Osteoblast (primary cell): ENCODE results near the gene LRCH4. TPM values are rescaled to one million over a fixed set of nuclear protein-coding genes. Genes with fewer than 3 reads are reported as not detected.

Source experiments
- DNase-seq: peaks from one replicate; pipeline ENCODE4 v3.0.0; 2011; ENCODE audit warnings: low spot score, mixed read lengths; ENCODE audit not compliant: insufficient read length; ENCODE audit errors: missing footprints
- H2AFZ ChIP-seq: 2 replicates; pipeline ENCODE4 v1.6.0; 2011; ENCODE audit warnings: mild to moderate bottlenecking, low read length
- H3K27ac ChIP-seq: 2 replicates; pipeline ENCODE4 v1.5.1; 2011; ENCODE audit warnings: mild to moderate bottlenecking, low read depth, low read length, moderate library complexity
- H3K27me3 ChIP-seq: 2 replicates; pipeline ENCODE4 v1.6.0; 2012; ENCODE audit warnings: mild to moderate bottlenecking, control low read depth, inconsistent platforms, low read length, moderate library complexity; ENCODE audit not compliant: insufficient read depth
- H3K36me3 ChIP-seq: 2 replicates; pipeline ENCODE4 v1.5.1; 2011; ENCODE audit warnings: mild to moderate bottlenecking, low read length, control low read depth, moderate library complexity; ENCODE audit not compliant: insufficient read depth
- H3K4me1 ChIP-seq: 2 replicates; pipeline ENCODE4 v1.5.1; 2011; ENCODE audit warnings: mild to moderate bottlenecking, low read length, control low read depth, moderate library complexity; ENCODE audit not compliant: insufficient read depth
- H3K4me2 ChIP-seq: 2 replicates; pipeline ENCODE4 v1.6.0; 2011; ENCODE audit warnings: mild to moderate bottlenecking, low read length; ENCODE audit not compliant: insufficient read depth
- H3K4me3 ChIP-seq: fragments of 200-600 bp; sonication (generic); 3 replicates; pipeline ENCODE4 v1.5.1; 2012; ENCODE audit warnings: mild to moderate bottlenecking, low read length, inconsistent platforms; ENCODE audit not compliant: insufficient read depth
- H3K79me2 ChIP-seq: 2 replicates; pipeline ENCODE4 v1.6.0; 2012; ENCODE audit warnings: mild to moderate bottlenecking, low read length, control low read depth, inconsistent platforms; ENCODE audit not compliant: insufficient read depth
- H3K9me3 ChIP-seq: 2 replicates; pipeline ENCODE4 v1.5.1; 2011; ENCODE audit warnings: low read depth, low read length, control low read depth
- H4K20me1 ChIP-seq: 2 replicates; pipeline ENCODE4 v1.6.0; 2012; ENCODE audit warnings: mild to moderate bottlenecking, low read length, control low read depth; ENCODE audit not compliant: insufficient read depth
- total RNA-seq: library from RNA; depleted of rRNA; stranded (reverse); fragments of >200 nt; gene quantifications from 2 replicates; pipeline ENCODE4 v1.2.3, GENCODE V29; 2012
- TF ChIP-seq, protein P1 (sequence below): IDR thresholded peaks from 2 replicates; pipeline ENCODE4 v1.5.1; 2011; ENCODE audit warnings: mild to moderate bottlenecking, low read depth, low read length, moderate library complexity; ENCODE audit errors: extremely low read depth

The LRCH4 gene
- total RNA-seq, 1 donor, result 14.5 TPM

GRCh38 chr7:100576384-100576993 is 9.4 kb downstream of the LRCH4 start:
- Histone ChIP-seq H4K20me1 (peaks cover 9% of the 10 kb centered on the region), H2AFZ (no peak overlapping the region), H3K4me1 (no peaks in the 10 kb centered on the region), H3K9me3 (no peaks in the 10 kb centered on the region), H3K36me3 (peaks cover 42% of the 10 kb centered on the region), H3K27me3 (no peaks in the 10 kb centered on the region), H3K79me2 (peaks cover 7% of the 10 kb centered on the region), H3K27ac (no peak overlapping the region), H3K4me3 (no peak overlapping the region), H3K4me2 (no peak overlapping the region)
- TF ChIP-seq, protein P1, sequence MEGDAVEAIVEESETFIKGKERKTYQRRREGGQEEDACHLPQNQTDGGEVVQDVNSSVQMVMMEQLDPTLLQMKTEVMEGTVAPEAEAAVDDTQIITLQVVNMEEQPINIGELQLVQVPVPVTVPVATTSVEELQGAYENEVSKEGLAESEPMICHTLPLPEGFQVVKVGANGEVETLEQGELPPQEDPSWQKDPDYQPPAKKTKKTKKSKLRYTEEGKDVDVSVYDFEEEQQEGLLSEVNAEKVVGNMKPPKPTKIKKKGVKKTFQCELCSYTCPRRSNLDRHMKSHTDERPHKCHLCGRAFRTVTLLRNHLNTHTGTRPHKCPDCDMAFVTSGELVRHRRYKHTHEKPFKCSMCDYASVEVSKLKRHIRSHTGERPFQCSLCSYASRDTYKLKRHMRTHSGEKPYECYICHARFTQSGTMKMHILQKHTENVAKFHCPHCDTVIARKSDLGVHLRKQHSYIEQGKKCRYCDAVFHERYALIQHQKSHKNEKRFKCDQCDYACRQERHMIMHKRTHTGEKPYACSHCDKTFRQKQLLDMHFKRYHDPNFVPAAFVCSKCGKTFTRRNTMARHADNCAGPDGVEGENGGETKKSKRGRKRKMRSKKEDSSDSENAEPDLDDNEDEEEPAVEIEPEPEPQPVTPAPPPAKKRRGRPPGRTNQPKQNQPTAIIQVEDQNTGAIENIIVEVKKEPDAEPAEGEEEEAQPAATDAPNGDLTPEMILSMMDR, result no peak
- peak; percentile 61 for DNase-seq

DNA sequence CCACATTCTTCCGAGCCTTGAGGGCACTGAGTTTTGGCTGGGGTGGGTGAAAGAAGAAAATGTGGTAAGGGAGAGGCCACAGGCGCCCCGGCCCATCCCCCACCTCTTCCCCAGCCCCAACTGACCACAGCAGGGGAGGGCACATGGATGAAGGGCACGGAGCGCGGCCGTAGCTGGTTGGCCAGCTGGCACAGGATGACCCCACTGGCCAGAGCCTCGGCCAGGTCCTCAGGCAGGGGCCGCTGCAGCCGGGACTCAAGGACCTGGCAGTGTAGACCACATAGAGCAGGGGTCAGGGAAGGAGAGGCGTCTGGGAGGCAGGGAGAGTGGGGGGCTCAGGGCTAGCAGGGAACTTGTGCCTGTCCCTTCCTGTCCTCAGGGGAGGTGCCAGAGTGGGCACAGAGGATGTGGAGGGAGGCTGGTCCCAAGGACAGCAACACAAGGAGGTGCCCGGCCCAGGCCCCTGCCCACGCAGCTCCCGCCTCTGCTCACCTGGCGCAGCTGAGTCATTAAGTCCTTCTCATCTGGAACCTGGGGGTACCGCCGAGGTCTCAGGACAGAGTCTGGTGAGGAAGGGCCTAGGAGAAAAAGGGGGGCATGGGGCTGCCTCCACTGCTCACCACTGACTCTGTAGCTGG is 10.1 kb downstream of the LRCH4 start:
- peaks cover 4% of the 10 kb centered on the region for H3K79me2 ChIP-seq
- H3K4me1 ChIP-seq, result no peaks in the 10 kb centered on the region
- DNase-seq, result peak; percentile 23
- peaks cover under 1% of the 10 kb centered on the region for H3K27me3 ChIP-seq
- no peak overlapping the region for H3K27ac ChIP-seq
- no peak overlapping the region for H2AFZ ChIP-seq
- TF ChIP-seq, protein P1, result no peak
- no peaks in the 10 kb centered on the region for H3K9me3 ChIP-seq
- peaks cover 36% of the 10 kb centered on the region for H3K36me3 ChIP-seq
- H3K4me2 ChIP-seq, result no peak overlapping the region
- H3K4me3 ChIP-seq, result no peak overlapping the region
- H4K20me1 ChIP-seq, result peaks cover 11% of the 10 kb centered on the region

DNA sequence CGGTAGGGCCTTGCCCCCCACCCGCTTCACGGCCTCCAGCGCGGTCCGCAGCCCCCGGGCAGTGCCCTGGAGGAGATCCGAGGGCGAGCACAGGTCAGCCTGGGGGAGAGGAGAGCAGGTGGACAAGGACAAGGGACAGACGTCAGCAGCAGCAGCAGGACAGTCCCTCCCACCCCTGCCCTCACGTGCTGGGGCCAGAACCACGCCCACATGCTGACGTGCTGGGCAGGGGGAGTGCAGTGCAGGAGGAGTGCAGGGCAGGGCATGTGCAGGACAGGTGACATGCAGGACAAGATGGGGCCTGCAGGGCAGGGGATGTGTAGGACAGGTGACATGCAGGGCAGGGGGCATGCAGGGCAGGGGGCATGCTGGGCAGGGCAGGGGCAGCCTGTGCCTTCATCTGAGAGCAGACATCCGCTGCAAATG is 10.7 kb downstream of the LRCH4 start:
- Histone ChIP-seq H3K79me2 (no peaks in the 10 kb centered on the region), H3K4me3 (no peak overlapping the region), H3K4me2 (no peak overlapping the region), H3K4me1 (no peaks in the 10 kb centered on the region), H4K20me1 (peaks cover 11% of the 10 kb centered on the region), H3K36me3 (peaks cover 29% of the 10 kb centered on the region), H2AFZ (no peak overlapping the region), H3K9me3 (no peaks in the 10 kb centered on the region), H3K27me3 (peaks cover 2% of the 10 kb centered on the region), H3K27ac (no peak overlapping the region)
- DNase-seq, result peak; percentile 58
- TF ChIP-seq, protein P1, result no peak

GRCh38 chr7:100574362-100575205 is 11.3 kb downstream of the LRCH4 start:
- no peak overlapping the region for H3K4me2 ChIP-seq
- H2AFZ ChIP-seq, result no peak overlapping the region
- TF ChIP-seq, protein P1, result no peak
- no peaks in the 10 kb centered on the region for H3K79me2 ChIP-seq
- no peak overlapping the region for H3K4me3 ChIP-seq
- DNase-seq, result peak; percentile 29
- H3K9me3 ChIP-seq, result no peaks in the 10 kb centered on the region
- H3K27me3 ChIP-seq, result peaks cover 2% of the 10 kb centered on the region
- H3K4me1 ChIP-seq, result peaks cover 6% of the 10 kb centered on the region
- no peak overlapping the region for H3K27ac ChIP-seq
- peaks cover 23% of the 10 kb centered on the region for H3K36me3 ChIP-seq
- peaks cover 6% of the 10 kb centered on the region for H4K20me1 ChIP-seq
